Mucosa of descending colon (tissue), 3 donors: ENCODE results near the gene B4GALT2. TPM values are rescaled to one million over a fixed set of nuclear protein-coding genes. Genes with fewer than 3 reads are reported as not detected.

ENCODE experiments used
- ATAC-seq: fragments of 200-7000 bp; cut with Tn5 transposase; one replicate; pipeline ENCODE4 v1.9.1; 2020; ENCODE audit warnings: mild to moderate bottlenecking, moderate library complexity
- DNase-seq, 3 donors: peaks; one replicate each; pipeline ENCODE4 v3.0.0-alpha.2; 2020
- H3K36me3 ChIP-seq: fragments of 200-600 bp; one replicate; pipeline ENCODE4 v1.8.0; 2021; ENCODE audit warnings: low read depth, mild to moderate bottlenecking
- H3K4me1 ChIP-seq: fragments of 200-600 bp; one replicate; pipeline ENCODE4 v1.8.0; 2021; ENCODE audit warnings: low read depth, mild to moderate bottlenecking
- H3K4me3 ChIP-seq: fragments of 200-600 bp; one replicate; pipeline ENCODE4 v1.8.0; 2021; ENCODE audit warnings: mild to moderate bottlenecking
- H3K9me3 ChIP-seq: fragments of 200-600 bp; one replicate; pipeline ENCODE4 v1.8.0; 2021; ENCODE audit warnings: mild to moderate bottlenecking
- intact Hi-C, 2 donors: fragments of 100-400 bp; cut with DNase I in 1 of 2; cut with micrococcal nuclease in 1 of 2; formaldehyde crosslinking; loops; one replicate each; pipeline versions ENCODE4 v1.11.0 to v1.11.1; 2022; cut with DNase I, micrococcal nuclease
- total RNA-seq, 3 donors: library from RNA; stranded (reverse); fragmentation: NEBNext Ultra II Directional in 2 of 3; extraction: Animal tissue kit (Norgen Biotek cat#: 25700) in 2 of 3; gene quantifications; one replicate each; pipeline versions ENCODE4 v1.2.1 to v1.2.4, GENCODE V29; 2021 to 2023
- TF ChIP-seq, protein P1 (sequence below): fragments of 200-600 bp; IDR thresholded peaks from one replicate; pipeline ENCODE4 v1.8.0; 2022; ENCODE audit warnings: antibody characterized with exemption, mild to moderate bottlenecking
- donor health status: DM: no; HTN: no; CAD: no; lungs with moderate emphysema.
- donor health status: DM: no; HTN: no; CAD: no.
- donor health status: DM: no; HTN: yes; CAD: no.

The B4GALT2 gene
- total RNA-seq, 3 donors from 2014 or later: 20.0 to 33.6 (median 28.1) TPM

DNA sequence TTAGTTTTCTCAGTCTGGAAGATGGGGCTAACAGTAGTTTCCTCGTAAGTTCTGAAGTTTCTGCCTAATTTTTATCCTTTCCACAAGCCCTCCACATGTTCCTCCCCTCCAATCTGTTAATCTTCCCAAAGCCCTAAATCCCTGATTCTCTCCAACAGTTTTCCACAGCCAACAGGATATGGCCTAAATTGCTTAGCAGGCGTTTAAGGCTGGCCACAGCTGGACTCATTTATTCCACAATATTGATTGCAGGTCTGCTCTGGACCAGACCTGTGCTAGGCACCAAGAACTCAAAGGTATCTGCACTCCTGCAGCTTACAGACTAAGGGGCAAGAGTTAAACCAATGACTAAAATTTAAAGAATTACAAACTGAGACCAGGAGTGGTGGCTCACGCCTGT is 48.3 kb downstream of the B4GALT2 start:
- no peak overlapping the region for H3K4me3 ChIP-seq
- no peaks in the 10 kb centered on the region for H3K9me3 ChIP-seq
- TF ChIP-seq, protein P1, sequence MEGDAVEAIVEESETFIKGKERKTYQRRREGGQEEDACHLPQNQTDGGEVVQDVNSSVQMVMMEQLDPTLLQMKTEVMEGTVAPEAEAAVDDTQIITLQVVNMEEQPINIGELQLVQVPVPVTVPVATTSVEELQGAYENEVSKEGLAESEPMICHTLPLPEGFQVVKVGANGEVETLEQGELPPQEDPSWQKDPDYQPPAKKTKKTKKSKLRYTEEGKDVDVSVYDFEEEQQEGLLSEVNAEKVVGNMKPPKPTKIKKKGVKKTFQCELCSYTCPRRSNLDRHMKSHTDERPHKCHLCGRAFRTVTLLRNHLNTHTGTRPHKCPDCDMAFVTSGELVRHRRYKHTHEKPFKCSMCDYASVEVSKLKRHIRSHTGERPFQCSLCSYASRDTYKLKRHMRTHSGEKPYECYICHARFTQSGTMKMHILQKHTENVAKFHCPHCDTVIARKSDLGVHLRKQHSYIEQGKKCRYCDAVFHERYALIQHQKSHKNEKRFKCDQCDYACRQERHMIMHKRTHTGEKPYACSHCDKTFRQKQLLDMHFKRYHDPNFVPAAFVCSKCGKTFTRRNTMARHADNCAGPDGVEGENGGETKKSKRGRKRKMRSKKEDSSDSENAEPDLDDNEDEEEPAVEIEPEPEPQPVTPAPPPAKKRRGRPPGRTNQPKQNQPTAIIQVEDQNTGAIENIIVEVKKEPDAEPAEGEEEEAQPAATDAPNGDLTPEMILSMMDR: no peak
- intact Hi-C loops: no loop called here
- DNase-seq (no peak), ATAC-seq (no peak)
- peaks cover 46% of the 10 kb centered on the region for H3K4me1 ChIP-seq
- H3K36me3 ChIP-seq: no peaks in the 10 kb centered on the region

DNA sequence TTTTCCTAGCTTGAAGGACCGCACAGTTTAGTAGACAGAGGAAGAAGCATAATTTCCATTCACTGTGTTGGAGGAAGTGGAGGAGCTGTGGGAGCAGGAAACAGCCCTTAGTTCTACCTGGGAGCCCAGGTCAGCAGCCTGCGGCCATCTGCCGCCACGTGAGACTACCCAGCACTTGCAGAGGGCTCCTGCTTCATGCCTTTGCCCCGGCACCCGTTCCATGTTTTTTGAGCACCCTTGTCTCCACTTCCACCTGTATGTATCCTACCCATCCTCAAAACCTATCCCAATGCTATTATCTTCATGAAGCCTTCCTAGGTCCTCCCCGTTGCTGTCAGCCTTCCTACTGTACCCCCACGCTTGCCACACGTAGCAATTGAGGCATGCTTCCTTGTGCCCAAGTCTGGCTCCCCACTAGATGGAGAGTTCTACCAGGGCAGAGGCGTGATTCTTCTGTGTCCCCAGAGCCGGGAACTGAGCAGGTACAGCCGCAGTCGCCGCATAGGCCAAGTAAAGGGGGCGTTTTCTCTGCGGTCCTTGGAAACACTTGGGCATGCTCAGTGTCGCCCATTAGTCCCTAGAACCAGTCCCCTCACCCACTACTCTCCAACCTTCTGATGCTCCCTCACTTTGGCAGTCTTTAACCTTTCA is 50.4 kb downstream of the B4GALT2 start:
- DNase-seq (peak in 1 of 3 donors; percentile 56), ATAC-seq (no peak)
- TF ChIP-seq, protein P1: no peak
- intact Hi-C loops: no loop called here
- Histone ChIP-seq H3K36me3 (no peaks in the 10 kb centered on the region), H3K4me3 (no peak overlapping the region), H3K4me1 (peaks cover 46% of the 10 kb centered on the region), H3K9me3 (no peaks in the 10 kb centered on the region)

DNA sequence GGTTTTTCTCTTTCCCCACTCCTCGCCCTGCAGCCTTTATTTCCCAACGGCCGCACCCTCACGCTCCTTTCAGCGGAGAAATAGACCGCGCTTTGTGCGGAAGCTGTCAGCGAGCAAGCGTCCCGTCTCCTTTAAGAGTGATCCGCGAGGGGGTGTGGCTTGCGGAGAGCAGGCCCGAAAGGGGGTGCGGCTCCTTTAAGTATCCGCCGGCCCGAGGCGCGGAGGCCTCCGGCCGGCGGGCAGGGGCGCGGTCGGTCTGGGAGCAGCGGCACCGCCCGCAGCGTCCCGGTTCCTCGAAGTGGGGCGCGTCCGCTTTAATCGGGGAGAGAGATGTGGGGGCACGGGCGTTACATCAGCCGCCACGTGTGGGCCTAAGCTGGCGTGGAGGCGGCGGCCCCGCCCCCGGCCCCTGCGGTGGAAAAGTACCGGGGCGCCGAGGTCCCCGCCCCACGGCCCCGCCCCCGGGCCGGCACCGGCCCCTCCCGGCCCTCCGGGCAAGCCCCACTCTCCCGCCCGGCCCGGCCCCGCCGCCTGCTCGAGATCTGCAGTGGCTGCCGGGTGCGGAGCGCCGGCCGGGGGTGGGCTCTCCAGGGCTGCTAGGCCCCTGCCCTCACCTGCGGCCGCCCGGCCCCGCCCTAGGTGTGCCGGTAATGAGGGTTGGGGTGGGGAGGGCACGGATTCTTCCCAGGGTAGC is 51.0 kb downstream of the B4GALT2 start:
- peak overlapping the region; percentile 56 for H3K4me3 ChIP-seq
- TF ChIP-seq, protein P1: no peak
- H3K36me3 ChIP-seq: no peaks in the 10 kb centered on the region
- no peaks in the 10 kb centered on the region for H3K9me3 ChIP-seq
- intact Hi-C loops: no loop called here
- DNase-seq (peak; percentile 94 to 97 (median 95)), ATAC-seq (peak; percentile 77)
- H3K4me1 ChIP-seq: peaks cover 46% of the 10 kb centered on the region

- Histone ChIP-seq H3K9me3 (no peaks in the 10 kb centered on the region), H3K36me3 (no peaks in the 10 kb centered on the region), H3K4me3 (peak overlapping the region; percentile 56), H3K4me1 (peaks cover 42% of the 10 kb centered on the region)
- peak; percentile 16 for ATAC-seq
- peak; percentile 56 to 75 (median 67) for DNase-seq
- intact Hi-C loops: no loop called here
- TF ChIP-seq, protein P1: no peak
Measured at GRCh38 chr1:44030605-44031251, 51.7 kb downstream of the B4GALT2 start.

- Histone ChIP-seq H3K36me3 (no peaks in the 10 kb centered on the region), H3K4me3 (peak within 1 kb of the TSS; percentile 56), H3K4me1 (peaks cover 44% of the 10 kb centered on the region), H3K9me3 (no peaks in the 10 kb centered on the region)
- DNase-seq: peak in 2 of 3 donors; percentile 59 to 71
- intact Hi-C loops: no loop called here
- ATAC-seq: peak; percentile 11
- TF ChIP-seq, protein P1: no peak
Measured at GRCh38 chr1:44031252-44032169, 52.5 kb downstream of the B4GALT2 start, which contains the start of gene SLC6A9. SLC6A9 (minus strand) TSS chr1:44031462; CDS start chr1:44024277, 7,185 bp downstream.
